Vagina (tissue), 2 donors: ENCODE measurements around the gene PPP1CA. TPM values are rescaled to one million over a fixed set of nuclear protein-coding genes. Genes with fewer than 3 reads are reported as not detected.
A peak's percentile ranks its signal among the peaks of the same experiment; 100 is the strongest.

ENCODE experiments used
- DNase-seq, 2 donors: peaks; one replicate each; pipeline ENCODE4 v3.0.0-alpha.2; 2017; ENCODE audit errors: extremely low spot score in 2 of 2
- H3K27ac ChIP-seq: fragments of 200-600 bp; sonication (generic); one replicate; pipeline ENCODE4 v1.5.1; 2019
- H3K27me3 ChIP-seq: fragments of 200-600 bp; sonication (generic); one replicate; pipeline ENCODE4 v1.5.1; 2019
- H3K36me3 ChIP-seq, 2 donors: fragments of 200-600 bp; sonication (generic); one replicate each; pipeline ENCODE4 v1.5.1; 2017 to 2019
- H3K4me1 ChIP-seq: fragments of 200-600 bp; sonication (generic); one replicate; pipeline ENCODE4 v1.5.1; 2019
- H3K4me3 ChIP-seq, 2 donors: fragments of 200-600 bp; sonication (generic); 1 replicate in 1 of 2; 2 replicates in 1 of 2; pipeline ENCODE4 v1.5.1; 2016 to 2019
- H3K9me3 ChIP-seq: fragments of 200-600 bp; sonication (generic); one replicate; pipeline ENCODE4 v1.5.1; 2019
- POLR2A ChIP-seq, 2 donors: fragments of 450-650 bp; IDR thresholded peaks; one replicate each; pipeline ENCODE4 v1.6.1; 2017; ENCODE audit warnings: antibody characterized with exemption in 2 of 2, mild to moderate bottlenecking in 2 of 2, moderate library complexity in 2 of 2
- POLR2AphosphoS5 ChIP-seq, 2 donors: sonication (generic); formaldehyde crosslinking; IDR thresholded peaks; one replicate each; pipeline ENCODE4 v1.9.0; 2017; ENCODE audit warnings: antibody characterized with exemption in 2 of 2, mild to moderate bottlenecking in 2 of 2, low read depth in 1 of 2; ENCODE audit not compliant: insufficient read depth in 1 of 2
- intact Hi-C: fragments of 100-400 bp; cut with DNase I; formaldehyde crosslinking; loops from one replicate; pipeline ENCODE4 v1.15.1; 2023
- total RNA-seq: library from RNA; depleted of rRNA; stranded (reverse); fragments of >200 nt; gene quantifications from one replicate; pipeline ENCODE4 v1.2.3, GENCODE V29; 2016
- TF ChIP-seq, protein P1 (sequence below), 3 experiments: fragments of 450-650 bp in 2 of 3; fragments of 200-600 bp in 1 of 3; sonication (generic) in 1 of 3; IDR thresholded peaks; one replicate each; pipeline ENCODE4 v1.5.1; 2017 to 2019; ENCODE audit warnings: antibody characterized with exemption in 3 of 3, mild to moderate bottlenecking in 2 of 3, moderate library complexity in 2 of 3

The PPP1CA gene
- total RNA-seq, 1 donor from 2014 or later = 102 TPM

DNA sequence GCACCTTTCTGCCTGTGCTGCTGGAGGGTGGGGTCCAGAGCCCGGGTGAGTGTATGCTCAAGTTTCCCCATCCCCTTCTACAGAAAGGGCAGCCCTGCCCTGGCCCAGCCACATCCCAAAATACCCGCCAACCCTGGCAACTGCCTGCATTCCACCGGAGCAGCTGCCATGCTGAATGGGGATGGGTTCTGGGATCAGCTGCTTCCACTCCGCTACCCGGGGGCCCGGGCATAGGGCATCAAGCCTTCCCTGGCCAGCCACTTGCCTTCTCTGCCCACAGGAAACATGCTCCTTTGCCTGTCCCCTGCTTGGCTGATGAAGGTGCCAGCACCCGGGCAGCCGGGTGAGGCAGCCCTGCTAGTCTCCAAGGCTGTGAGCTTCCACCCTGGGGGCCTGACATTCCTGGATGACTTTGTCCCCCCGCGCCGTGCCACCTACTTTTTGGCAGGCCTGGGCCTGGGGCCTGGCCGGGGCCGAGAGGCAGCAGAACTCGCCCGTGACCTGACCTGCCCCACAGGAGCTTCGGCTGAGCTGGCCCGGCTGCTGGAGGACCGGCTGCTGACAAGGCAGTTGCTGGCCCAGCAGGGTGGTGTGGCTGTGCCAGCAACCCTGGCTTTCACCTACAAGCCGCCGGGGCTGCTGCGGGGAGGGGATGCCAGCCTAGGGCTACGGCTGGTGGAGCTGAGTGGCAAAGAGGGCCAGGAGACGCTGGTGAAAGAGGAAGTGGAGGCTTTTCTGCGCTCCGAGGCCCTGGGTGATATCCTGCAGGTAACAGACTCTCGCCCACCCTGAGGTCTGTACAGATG, 17.0 kb upstream of the PPP1CA start:
- TF ChIP-seq POLR2A (IDR thresholded peaks at IDR 0.05) = no peak
- TF ChIP-seq POLR2AphosphoS5 (IDR thresholded peaks at IDR 0.05; ENCODE audit: insufficient read depth in 1 of 2, low read depth in 1 of 2) = no peak
- TF ChIP-seq, protein P1, sequence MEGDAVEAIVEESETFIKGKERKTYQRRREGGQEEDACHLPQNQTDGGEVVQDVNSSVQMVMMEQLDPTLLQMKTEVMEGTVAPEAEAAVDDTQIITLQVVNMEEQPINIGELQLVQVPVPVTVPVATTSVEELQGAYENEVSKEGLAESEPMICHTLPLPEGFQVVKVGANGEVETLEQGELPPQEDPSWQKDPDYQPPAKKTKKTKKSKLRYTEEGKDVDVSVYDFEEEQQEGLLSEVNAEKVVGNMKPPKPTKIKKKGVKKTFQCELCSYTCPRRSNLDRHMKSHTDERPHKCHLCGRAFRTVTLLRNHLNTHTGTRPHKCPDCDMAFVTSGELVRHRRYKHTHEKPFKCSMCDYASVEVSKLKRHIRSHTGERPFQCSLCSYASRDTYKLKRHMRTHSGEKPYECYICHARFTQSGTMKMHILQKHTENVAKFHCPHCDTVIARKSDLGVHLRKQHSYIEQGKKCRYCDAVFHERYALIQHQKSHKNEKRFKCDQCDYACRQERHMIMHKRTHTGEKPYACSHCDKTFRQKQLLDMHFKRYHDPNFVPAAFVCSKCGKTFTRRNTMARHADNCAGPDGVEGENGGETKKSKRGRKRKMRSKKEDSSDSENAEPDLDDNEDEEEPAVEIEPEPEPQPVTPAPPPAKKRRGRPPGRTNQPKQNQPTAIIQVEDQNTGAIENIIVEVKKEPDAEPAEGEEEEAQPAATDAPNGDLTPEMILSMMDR (IDR thresholded peaks at IDR 0.05) = no peak
- H3K27me3 ChIP-seq = peaks cover 5% of the 10 kb centered on the region
- H3K9me3 ChIP-seq = no peaks in the 10 kb centered on the region
- no peak overlapping the region for H3K27ac ChIP-seq
- H3K4me3 ChIP-seq = no peak overlapping the region
- DNase-seq = no peak
- intact Hi-C loops = no loop called here
- H3K36me3 ChIP-seq = no peaks in the 10 kb centered on the region
- peaks cover 62% of the 10 kb centered on the region for H3K4me1 ChIP-seq

DNA sequence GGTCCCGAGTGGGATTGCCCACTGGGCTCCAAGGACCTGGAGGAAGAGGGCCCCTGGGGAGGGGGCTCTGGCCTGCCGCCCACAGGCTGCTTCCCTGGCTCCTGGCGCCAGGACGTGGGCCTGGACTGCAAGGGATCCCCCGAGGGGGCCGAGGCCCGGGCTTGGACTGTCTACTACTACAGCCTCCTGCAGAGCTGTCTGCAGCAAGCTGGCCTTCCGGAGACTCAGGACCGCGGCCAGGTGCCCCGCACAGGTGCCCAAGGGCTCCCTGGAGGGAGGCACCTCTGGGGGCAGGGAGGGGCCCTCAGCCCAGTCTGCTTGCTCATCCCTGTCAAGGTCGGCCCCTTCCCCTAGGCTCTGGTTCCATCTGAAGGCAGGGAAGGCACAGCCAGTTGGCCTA, 15.8 kb upstream of the PPP1CA start:
- H3K36me3 ChIP-seq = no peaks in the 10 kb centered on the region
- no peak for DNase-seq
- no peak for TF ChIP-seq POLR2A (IDR thresholded peaks at IDR 0.05)
- no peak for TF ChIP-seq POLR2AphosphoS5 (IDR thresholded peaks at IDR 0.05; ENCODE audit: insufficient read depth in 1 of 2, low read depth in 1 of 2)
- TF ChIP-seq, protein P1 (IDR thresholded peaks at IDR 0.05) = no peak
- peaks cover 5% of the 10 kb centered on the region for H3K27me3 ChIP-seq
- H3K4me1 ChIP-seq = peaks cover 62% of the 10 kb centered on the region
- H3K9me3 ChIP-seq = no peaks in the 10 kb centered on the region
- peak overlapping the region; percentile 27 for H3K27ac ChIP-seq
- no peak overlapping the region for H3K4me3 ChIP-seq
- intact Hi-C loops = no loop called here

DNA sequence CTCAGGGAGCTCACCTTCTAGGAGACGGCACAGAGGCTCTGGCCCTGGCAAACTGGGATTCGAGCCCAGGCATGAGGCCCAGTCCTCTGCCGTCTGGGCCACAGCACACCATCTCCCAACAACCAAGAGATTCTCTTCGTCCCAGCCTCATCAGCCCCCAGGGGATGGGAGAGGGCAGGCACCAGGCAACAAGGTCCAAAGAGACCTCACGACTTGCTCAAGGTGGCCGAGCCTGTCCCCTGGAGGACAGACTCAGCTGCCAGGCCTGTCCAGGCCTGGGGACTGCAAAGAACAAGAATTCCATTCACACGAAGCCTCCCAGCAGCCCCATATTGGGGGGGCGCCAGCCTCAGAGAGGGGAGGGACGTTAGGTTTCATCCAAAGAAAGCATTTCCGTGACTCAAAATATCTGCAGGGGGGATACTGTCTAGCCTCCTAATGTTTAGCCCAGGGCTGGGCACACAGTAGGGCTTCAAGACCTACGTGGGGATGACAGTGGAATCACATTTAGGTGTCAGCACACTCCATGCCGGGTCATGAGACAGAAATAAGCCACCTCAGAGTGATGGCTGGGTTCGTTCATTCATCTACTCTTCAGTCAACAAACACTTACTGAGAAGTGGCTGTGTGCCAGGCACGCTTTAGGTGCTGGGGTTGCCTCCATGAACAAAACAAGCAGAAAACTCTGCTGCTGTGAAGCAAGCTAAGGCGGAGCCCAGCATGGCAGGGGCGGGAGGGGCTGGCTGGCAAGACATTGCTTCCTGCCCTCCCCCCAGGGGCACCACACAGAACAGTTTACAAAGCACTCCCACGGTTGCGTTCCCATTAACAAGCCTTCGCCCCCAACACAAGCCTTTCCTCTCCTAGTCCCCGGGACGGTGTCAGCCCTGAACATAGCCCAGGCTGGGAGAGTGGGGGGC, 15.0 kb upstream of the PPP1CA start:
- H3K27ac ChIP-seq = peak overlapping the region; percentile 33
- intact Hi-C loops = no loop called here
- no peak overlapping the region for H3K4me3 ChIP-seq
- H3K36me3 ChIP-seq = no peaks in the 10 kb centered on the region
- H3K27me3 ChIP-seq = peaks cover 5% of the 10 kb centered on the region
- peaks cover 62% of the 10 kb centered on the region for H3K4me1 ChIP-seq
- no peak for DNase-seq
- TF ChIP-seq POLR2AphosphoS5 (IDR thresholded peaks at IDR 0.05; ENCODE audit: insufficient read depth in 1 of 2, low read depth in 1 of 2) = no peak
- TF ChIP-seq, protein P1 (IDR thresholded peaks at IDR 0.05) = no peak
- TF ChIP-seq POLR2A (IDR thresholded peaks at IDR 0.05) = no peak
- H3K9me3 ChIP-seq = no peaks in the 10 kb centered on the region

DNA sequence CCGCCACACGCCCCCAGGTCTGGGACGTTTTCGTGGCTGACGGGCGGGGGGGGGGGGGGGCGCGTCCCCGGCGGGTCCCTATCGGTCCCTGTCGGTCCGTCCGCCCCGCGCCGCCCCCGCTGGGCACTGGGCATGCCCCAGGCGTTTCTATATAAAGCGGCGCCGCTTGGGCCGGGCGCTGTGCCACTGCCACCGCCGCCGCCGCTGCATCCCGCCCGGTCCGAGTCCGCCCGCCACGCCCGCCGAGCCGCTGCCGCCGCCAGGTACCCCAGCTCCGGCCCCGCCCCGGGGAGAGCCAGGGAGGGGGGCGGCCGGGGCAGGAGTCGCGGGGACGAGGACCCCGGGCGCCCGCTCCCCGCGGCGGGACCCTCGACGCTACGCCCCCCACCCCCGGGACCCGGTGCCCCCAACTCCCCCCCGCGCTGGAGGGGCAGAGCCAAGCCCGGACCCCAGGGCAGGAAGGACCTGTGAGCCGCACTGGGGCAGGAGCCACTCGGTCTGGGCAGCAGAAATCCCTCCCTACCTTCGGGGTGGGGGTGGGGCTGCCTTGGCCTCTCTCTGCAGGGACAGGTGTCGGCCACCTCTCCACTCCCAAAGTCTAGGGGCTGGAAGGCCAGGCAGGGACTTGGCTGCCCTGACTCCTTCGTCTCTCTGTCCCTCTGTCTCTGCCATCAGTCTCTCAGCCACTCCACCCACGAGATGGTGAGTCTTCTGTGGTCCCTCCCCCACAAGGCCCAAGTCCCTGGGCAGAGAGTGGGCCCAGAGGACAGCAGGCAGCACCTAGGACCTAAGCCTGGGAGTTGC, 14.0 kb upstream of the PPP1CA start, which contains the start of gene CARNS1:
CARNS1 (plus strand) TSS at position 178 of the 804 bp plus-strand sequence; CDS start at position 700, 522 bp downstream.
- no peaks in the 10 kb centered on the region for H3K9me3 ChIP-seq
- TF ChIP-seq POLR2A (IDR thresholded peaks at IDR 0.05) (no peak), POLR2AphosphoS5 (IDR thresholded peaks at IDR 0.05; ENCODE audit: insufficient read depth in 1 of 2, low read depth in 1 of 2) (no peak)
- TF ChIP-seq, protein P1 (IDR thresholded peaks at IDR 0.05) = no peak
- peaks cover 5% of the 10 kb centered on the region for H3K27me3 ChIP-seq
- H3K27ac ChIP-seq = peak within 1 kb of the TSS; percentile 33
- DNase-seq = no peak
- no peaks in the 10 kb centered on the region for H3K36me3 ChIP-seq
- peaks cover 57% of the 10 kb centered on the region for H3K4me1 ChIP-seq
- peak within 1 kb of the TSS; percentile 29 to 46 for H3K4me3 ChIP-seq
- intact Hi-C loops = no loop called here
